NT2/D1 (cell line): ENCODE measurements around the gene ATCAY.

Experiments
- SUZ12 ChIP-seq: IDR thresholded peaks from 2 replicates; pipeline ENCODE4 v1.6.1; 2011; ENCODE audit not compliant: insufficient read length, insufficient read depth; ENCODE audit errors: extremely low read depth
- YY1 ChIP-seq: IDR thresholded peaks from 2 replicates; pipeline ENCODE4 v1.6.1; 2011; ENCODE audit not compliant: insufficient read length, insufficient read depth

- TF ChIP-seq YY1 = no peak
- TF ChIP-seq SUZ12 = no peak
Observed at GRCh38 chr19:3873151-3873550, 7.3 kb upstream of the ATCAY start.
